ENCODE results near the gene PRRT4. TPM values are rescaled to one million over a fixed set of nuclear protein-coding genes. Genes with fewer than 3 reads are reported as not detected.

PRRT4 gene
- total RNA-seq, 1 donor from 2014 or later = 2.4 TPM

GRCh38 chr7:128353610-128354009, 7.9 kb downstream of the PRRT4 start:
- intact Hi-C loops (cut with DNase I) = no loop called here
- no peak for DNase-seq (ENCODE audit: low spot score)

GRCh38 chr7:128353189-128353588, 8.3 kb downstream of the PRRT4 start:
- intact Hi-C loops (cut with DNase I) = no loop called here
- DNase-seq (ENCODE audit: low spot score) = no peak

- intact Hi-C loops (cut with DNase I) = loop anchor here (1.0 kb wide), 1 partner anchor 35 kb away; no protein-coding TSS in a partner anchor
- DNase-seq (ENCODE audit: low spot score) = no peak
Measured at GRCh38 chr7:128352636-128353035, 8.9 kb downstream of the PRRT4 start.

GRCh38 chr7:128352153-128352537, 9.3 kb downstream of the PRRT4 start:
- no peak for DNase-seq (ENCODE audit: low spot score)
- intact Hi-C loops (cut with DNase I) = loop anchor here (1.0 kb wide), 1 partner anchor 35 kb away; no protein-coding TSS in a partner anchor

GRCh38 chr7:128351296-128352152, 10.0 kb downstream of the PRRT4 start:
- DNase-seq (ENCODE audit: low spot score) = no peak
- intact Hi-C loops (cut with DNase I) = loop anchor here (1.0 kb wide), 1 partner anchor 36 kb away; no protein-coding TSS in a partner anchor

- intact Hi-C loops (cut with DNase I) = no loop called here
- DNase-seq (ENCODE audit: low spot score) = no peak
Measured at GRCh38 chr7:128350708-128351295, 10.7 kb downstream of the PRRT4 start.

- intact Hi-C loops (cut with DNase I) = loop anchor here (2.0 kb wide), 1 partner anchor 37 kb away; no protein-coding TSS in a partner anchor
- no peak for DNase-seq (ENCODE audit: low spot score)
Measured at GRCh38 chr7:128349466-128349825, 12.0 kb downstream of the PRRT4 start.

- intact Hi-C loops (cut with DNase I) = loop anchor here (2.0 kb wide), 1 partner anchor 39 kb away; no protein-coding TSS in a partner anchor
- no peak for DNase-seq (ENCODE audit: low spot score)
Measured at GRCh38 chr7:128347647-128348097, 13.8 kb downstream of the PRRT4 start.

GRCh38 chr7:128344431-128344774, 17.1 kb downstream of the PRRT4 start:
- intact Hi-C loops (cut with DNase I) = no loop called here

GRCh38 chr7:128343554-128344430, 17.7 kb downstream of the PRRT4 start, which contains the start of gene RBM28:
Gene RBM28 (minus strand): TSS chr7:128343908. CDS start chr7:128343793, 115 bp downstream.
- intact Hi-C loops (cut with DNase I) = no loop called here
- DNase-seq (ENCODE audit: low spot score) = peak; percentile 92

More at GRCh38 chr7:128344431-128344774, 17.1 kb downstream of the PRRT4 start:
- DNase-seq (ENCODE audit: low spot score) = no peak

- intact Hi-C loops (cut with DNase I) = no loop called here
- no peak for DNase-seq (ENCODE audit: low spot score)
Measured at GRCh38 chr7:128341733-128342132, 19.8 kb downstream of the PRRT4 start.

- DNase-seq (ENCODE audit: low spot score) = no peak
Measured at GRCh38 chr7:128335730-128336129, 25.8 kb downstream of the PRRT4 start.

GRCh38 chr7:128324368-128324680, 37.2 kb downstream of the PRRT4 start:
- DNase-seq (ENCODE audit: low spot score) = no peak
- intact Hi-C loops (cut with DNase I) = no loop called here

More at GRCh38 chr7:128335730-128336129, 25.8 kb downstream of the PRRT4 start:
- intact Hi-C loops (cut with DNase I) = no loop called here

GRCh38 chr7:128323459-128324367, 37.8 kb downstream of the PRRT4 start:
- intact Hi-C loops (cut with DNase I) = no loop called here
- DNase-seq (ENCODE audit: low spot score) = no peak

GRCh38 chr7:128323040-128323439, 38.5 kb downstream of the PRRT4 start:
- intact Hi-C loops (cut with DNase I) = no loop called here

GRCh38 chr7:128322040-128322643, 39.3 kb downstream of the PRRT4 start:
- intact Hi-C loops (cut with DNase I) = no loop called here

More at GRCh38 chr7:128323040-128323439, 38.5 kb downstream of the PRRT4 start:
- DNase-seq (ENCODE audit: low spot score) = no peak

GRCh38 chr7:128321044-128321422, 40.5 kb downstream of the PRRT4 start:
- intact Hi-C loops (cut with DNase I) = no loop called here
- no peak for DNase-seq (ENCODE audit: low spot score)

More at GRCh38 chr7:128322040-128322643, 39.3 kb downstream of the PRRT4 start:
- DNase-seq (ENCODE audit: low spot score) = no peak

- DNase-seq (ENCODE audit: low spot score) = no peak
- intact Hi-C loops (cut with DNase I) = no loop called here
Measured at GRCh38 chr7:128318691-128319090, 42.8 kb downstream of the PRRT4 start.
